Uterus (tissue), 2 donors: ENCODE measurements around the gene ASCL5.

Source experiments
- CTCF ChIP-seq, 4 experiments: fragments of 200-600 bp in 2 of 4; fragments of 450-650 bp in 2 of 4; sonication (generic) in 2 of 4; IDR thresholded peaks; one replicate each; pipeline ENCODE4 v1.5.1; 2016 to 2019; ENCODE audit warnings: antibody characterized with exemption in 4 of 4, mild to moderate bottlenecking in 2 of 4, moderate library complexity in 1 of 4
- POLR2A ChIP-seq, 2 donors: fragments of 450-650 bp; IDR thresholded peaks; one replicate each; pipeline ENCODE4 v1.6.1; 2016; ENCODE audit warnings: antibody characterized with exemption in 2 of 2, mild to moderate bottlenecking in 1 of 2, moderate library complexity in 1 of 2

GRCh38 chr1:201112173-201112731 is 14.7 kb downstream of the ASCL5 start, which contains the start of gene CACNA1S:
- no peak for TF ChIP-seq CTCF (IDR thresholded peaks at IDR 0.05)
- TF ChIP-seq POLR2A (IDR thresholded peaks at IDR 0.05) = no peak
